OCI-LY7 (cell line): ENCODE results near the gene PIGL. TPM values are rescaled to one million over a fixed set of nuclear protein-coding genes. Genes with fewer than 3 reads are reported as not detected.

ENCODE experiments used
- BruUV-seq: library from RNA; stranded (reverse); fragments of 400-500 nt; replicated peaks from 2 replicates; lab custom pipeline; 2021; lab: Mats Ljungman, UMichigan
- CTCF ChIA-PET: fragments of 300-600 bp; sonication (Branson Sonifier 250); formaldehyde crosslinking; loops from one replicate; lab custom pipeline; 2022; ENCODE audit warnings: antibody characterized with exemption; ENCODE audit not compliant: unreplicated experiment; lab: Charles Lee
- POLR2A ChIA-PET: fragments of 300-600 bp; sonication (Branson Sonifier 250); formaldehyde crosslinking; loops from one replicate; lab custom pipeline; 2022; ENCODE audit warnings: antibody characterized with exemption; lab: Charles Lee
- DNase-seq: peaks from one replicate; pipeline ENCODE4 v3.0.0-alpha.2; 2015; ENCODE audit warnings: low spot score
- H2AFZ ChIP-seq: fragments of 200-600 bp; sonication (generic), shearing (Covaris generic); 2 replicates; pipeline ENCODE4 v1.6.1; 2014; ENCODE audit warnings: mild to moderate bottlenecking, antibody characterized with exemption, low read length, moderate library complexity
- H3K27ac ChIP-seq: fragments of 200-600 bp; sonication (generic); 2 replicates; pipeline ENCODE4 v1.5.1; 2014; ENCODE audit warnings: mixed run types, low read depth, mild to moderate bottlenecking, moderate library complexity, low read length, inconsistent platforms; ENCODE audit not compliant: poor library complexity, severe bottlenecking
- H3K36me3 ChIP-seq: fragments of 200-600 bp; sonication (generic); 2 replicates; pipeline ENCODE4 v1.6.1; 2014; ENCODE audit warnings: mild to moderate bottlenecking, antibody characterized with exemption, low read length, moderate library complexity, mixed read lengths; ENCODE audit not compliant: insufficient read depth
- H3K4me1 ChIP-seq: fragments of 200-600 bp; sonication (generic); 2 replicates; pipeline ENCODE4 v1.5.1; 2014; ENCODE audit warnings: mild to moderate bottlenecking, low read length; ENCODE audit not compliant: insufficient read depth, poor library complexity, severe bottlenecking
- H3K4me2 ChIP-seq: fragments of 200-600 bp; sonication (generic); 2 replicates; pipeline ENCODE4 v1.6.1; 2014; ENCODE audit warnings: mild to moderate bottlenecking, low read length
- H3K4me3 ChIP-seq: fragments of 200-600 bp; sonication (generic); 2 replicates; pipeline ENCODE4 v1.5.1; 2014; ENCODE audit warnings: mild to moderate bottlenecking, low read depth, low read length; ENCODE audit not compliant: poor library complexity, severe bottlenecking
- H3K79me2 ChIP-seq: fragments of 200-600 bp; sonication (generic); 2 replicates; pipeline ENCODE4 v1.6.1; 2016; ENCODE audit warnings: low read depth, mild to moderate bottlenecking, low read length, moderate library complexity, mixed read lengths; ENCODE audit not compliant: insufficient read depth
- H3K9me2 ChIP-seq: fragments of 200-600 bp; sonication (generic); 2 replicates; pipeline ENCODE4 v1.6.1; 2016; ENCODE audit warnings: mild to moderate bottlenecking, low read length, mixed read lengths; ENCODE audit not compliant: insufficient read depth
- H3K9me3 ChIP-seq: fragments of 200-600 bp; sonication (generic); 2 replicates; pipeline ENCODE4 v1.6.1; 2014; ENCODE audit warnings: mild to moderate bottlenecking, mixed run types, low read length, mixed read lengths
- H4K20me1 ChIP-seq: fragments of 200-600 bp; sonication (generic); 2 replicates; pipeline ENCODE4 v1.6.1; 2014; ENCODE audit warnings: mild to moderate bottlenecking, antibody characterized with exemption, low read length, moderate library complexity, mixed read lengths; ENCODE audit not compliant: insufficient read depth
- EZH2phosphoT487 ChIP-seq: fragments of 200-600 bp; sonication (generic); IDR thresholded peaks from 2 replicates; pipeline ENCODE4 v1.6.1; 2018; ENCODE audit warnings: low read depth, borderline replicate concordance, mild to moderate bottlenecking, mixed run types, antibody characterized with exemption, low read length, moderate library complexity, mixed read lengths
- intact Hi-C: fragments of 100-400 bp; cut with micrococcal nuclease; formaldehyde crosslinking; loops from one replicate; pipeline ENCODE4 v1.10.0; 2022; ENCODE audit not compliant: unreplicated experiment
- total RNA-seq, 2 experiments: library from RNA; depleted of rRNA in 1 of 2; stranded (reverse); fragments of >200 nt in 1 of 2; shearing (Covaris generic) in 1 of 2; gene quantifications; 2 replicates each; pipeline ENCODE4 v1.2.3, GENCODE V29; 2014 to 2022
- TF ChIP-seq, protein P1 (sequence below): fragments of 200-600 bp; sonication (generic); conservative IDR thresholded peaks from 2 replicates; pipeline ENCODE4 v1.5.1; 2014; ENCODE audit warnings: mild to moderate bottlenecking, antibody characterized with exemption, low read length, moderate library complexity, mixed read lengths

PIGL gene
- total RNA-seq, 2 experiments from 2014 or later, result 39.4 to 43.6 TPM

DNA sequence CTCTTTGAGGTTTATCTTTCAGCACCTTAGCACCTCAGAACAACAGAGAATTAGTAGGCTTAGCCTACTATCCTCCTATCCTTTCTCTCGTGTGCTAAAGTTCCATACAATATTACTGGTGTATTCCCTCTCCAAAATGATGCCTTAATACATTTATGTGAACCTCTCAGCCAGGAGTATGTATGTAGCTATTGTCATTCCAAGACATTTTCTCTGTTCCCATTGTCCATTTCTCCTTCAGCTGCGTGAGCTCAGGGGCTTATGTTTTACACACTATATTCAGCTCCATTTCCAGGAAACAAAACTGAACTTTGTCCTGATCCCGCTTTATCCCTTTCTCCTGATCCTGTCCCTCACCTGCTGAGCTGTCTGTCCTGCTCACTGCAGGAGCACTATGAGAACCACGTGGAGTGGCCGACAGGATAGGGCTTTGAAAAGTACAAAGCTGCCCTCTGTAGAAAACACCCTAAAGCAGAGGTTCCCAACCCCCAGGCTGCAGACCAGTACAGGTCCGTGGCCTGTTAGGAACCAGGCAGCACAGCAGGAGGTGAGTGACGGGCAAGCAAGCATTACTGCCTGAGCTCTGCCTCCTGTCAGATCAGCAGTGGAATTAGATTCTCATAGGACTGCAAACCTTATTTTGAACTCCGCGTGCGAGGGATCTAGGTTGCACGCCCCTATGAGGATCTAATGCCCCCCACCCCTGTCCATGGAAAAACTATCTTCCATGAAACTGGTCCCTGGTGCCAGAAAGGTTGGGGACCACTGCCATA is 80.5 kb downstream of the PIGL start:
- ChIA-PET CTCF (no interaction called here), POLR2A (no interaction called here)
- H3K4me3 ChIP-seq, result no peak overlapping the region
- no peak overlapping the region for H3K4me2 ChIP-seq
- no peak for DNase-seq
- intact Hi-C loops, result no loop called here
- BruUV-seq, result no TSS peak
- H3K36me3 ChIP-seq, result 0 out of 2 replicates have a peak, but pooled peaks cover 5% of the 10 kb centered on the region
- H3K4me1 ChIP-seq, result no peaks in the 10 kb centered on the region
- no peaks in the 10 kb centered on the region for H3K79me2 ChIP-seq
- H3K9me2 ChIP-seq, result no peaks in the 10 kb centered on the region
- H3K9me3 ChIP-seq, result no peaks in the 10 kb centered on the region
- TF ChIP-seq, protein P1, sequence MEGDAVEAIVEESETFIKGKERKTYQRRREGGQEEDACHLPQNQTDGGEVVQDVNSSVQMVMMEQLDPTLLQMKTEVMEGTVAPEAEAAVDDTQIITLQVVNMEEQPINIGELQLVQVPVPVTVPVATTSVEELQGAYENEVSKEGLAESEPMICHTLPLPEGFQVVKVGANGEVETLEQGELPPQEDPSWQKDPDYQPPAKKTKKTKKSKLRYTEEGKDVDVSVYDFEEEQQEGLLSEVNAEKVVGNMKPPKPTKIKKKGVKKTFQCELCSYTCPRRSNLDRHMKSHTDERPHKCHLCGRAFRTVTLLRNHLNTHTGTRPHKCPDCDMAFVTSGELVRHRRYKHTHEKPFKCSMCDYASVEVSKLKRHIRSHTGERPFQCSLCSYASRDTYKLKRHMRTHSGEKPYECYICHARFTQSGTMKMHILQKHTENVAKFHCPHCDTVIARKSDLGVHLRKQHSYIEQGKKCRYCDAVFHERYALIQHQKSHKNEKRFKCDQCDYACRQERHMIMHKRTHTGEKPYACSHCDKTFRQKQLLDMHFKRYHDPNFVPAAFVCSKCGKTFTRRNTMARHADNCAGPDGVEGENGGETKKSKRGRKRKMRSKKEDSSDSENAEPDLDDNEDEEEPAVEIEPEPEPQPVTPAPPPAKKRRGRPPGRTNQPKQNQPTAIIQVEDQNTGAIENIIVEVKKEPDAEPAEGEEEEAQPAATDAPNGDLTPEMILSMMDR, result no peak
- TF ChIP-seq EZH2phosphoT487, result no peak
- no peak overlapping the region for H2AFZ ChIP-seq
- no peaks in the 10 kb centered on the region for H4K20me1 ChIP-seq
- H3K27ac ChIP-seq, result no peak overlapping the region

DNA sequence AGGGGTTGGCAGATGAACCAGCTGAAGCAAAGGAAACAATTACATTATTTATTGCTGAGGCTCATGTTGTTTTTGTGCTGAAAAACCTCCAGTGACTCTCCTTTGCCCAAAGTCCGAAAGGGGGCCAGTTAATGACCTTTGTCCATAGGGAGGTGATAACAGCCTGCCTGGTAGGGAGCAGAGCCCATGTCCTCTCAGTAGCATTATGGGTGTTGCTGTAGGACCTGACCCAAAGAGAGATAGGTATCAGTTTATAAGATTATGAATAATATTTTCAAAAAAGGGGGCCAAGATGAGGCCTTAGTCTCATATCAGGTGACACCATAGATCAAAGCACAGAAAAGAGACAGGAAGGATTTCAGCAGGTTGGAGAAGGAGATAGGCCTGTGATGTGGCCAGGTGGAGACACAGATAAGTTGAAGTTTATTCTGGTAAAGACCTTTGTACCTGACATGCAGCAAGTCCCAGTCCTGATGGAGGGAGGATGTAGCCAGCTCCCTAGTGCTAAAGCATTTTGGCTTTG is 81.2 kb downstream of the PIGL start:
- POLR2A ChIA-PET, result interaction anchor here (1.0 kb wide), 1 partner anchor 144 kb away, joined by 3 read pairs; no protein-coding TSS in a partner anchor
- Histone ChIP-seq H3K9me2 (no peaks in the 10 kb centered on the region), H3K9me3 (no peaks in the 10 kb centered on the region), H3K79me2 (no peaks in the 10 kb centered on the region), H3K27ac (no peak overlapping the region), H3K4me3 (no peak overlapping the region), H3K4me1 (no peaks in the 10 kb centered on the region), H3K36me3 (no peaks in the 10 kb centered on the region), H3K4me2 (no peak overlapping the region), H2AFZ (no peak overlapping the region), H4K20me1 (no peaks in the 10 kb centered on the region)
- intact Hi-C loops, result no loop called here
- TF ChIP-seq, protein P1, result no peak
- no peak for TF ChIP-seq EZH2phosphoT487
- DNase-seq, result no peak
- no TSS peak for BruUV-seq
- CTCF ChIA-PET, result interaction anchor here (1.8 kb wide), 1 partner anchor 9 kb away, joined by 4 read pairs; no protein-coding TSS in a partner anchor

DNA sequence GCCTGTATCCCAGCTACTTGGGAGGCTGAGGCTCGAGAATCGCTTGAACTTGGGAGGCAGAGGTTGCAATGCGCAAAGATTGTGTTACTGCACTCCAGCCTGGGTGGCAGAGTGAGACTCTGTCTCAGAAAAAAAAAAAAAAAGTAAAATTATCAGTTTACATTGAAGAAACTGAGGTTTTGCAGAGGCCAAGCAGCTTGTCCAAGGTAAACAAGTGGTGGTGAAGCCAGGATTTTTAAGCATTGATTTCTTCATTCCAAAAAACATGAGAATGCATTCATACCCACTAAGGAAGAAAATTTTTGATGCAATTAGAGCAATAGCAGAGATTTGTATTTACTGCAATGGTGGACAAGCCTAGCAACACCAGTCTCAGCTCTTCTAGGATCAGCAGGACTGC is 83.5 kb downstream of the PIGL start:
- no peaks in the 10 kb centered on the region for H3K9me3 ChIP-seq
- ChIA-PET POLR2A (no interaction called here), CTCF (no interaction called here)
- no peak for DNase-seq
- H3K79me2 ChIP-seq, result no peaks in the 10 kb centered on the region
- H3K4me3 ChIP-seq, result no peak overlapping the region
- no peaks in the 10 kb centered on the region for H4K20me1 ChIP-seq
- no peaks in the 10 kb centered on the region for H3K4me1 ChIP-seq
- no peaks in the 10 kb centered on the region for H3K36me3 ChIP-seq
- BruUV-seq, result no TSS peak
- no peak overlapping the region for H2AFZ ChIP-seq
- H3K27ac ChIP-seq, result no peak overlapping the region
- H3K4me2 ChIP-seq, result no peak overlapping the region
- intact Hi-C loops, result no loop called here
- TF ChIP-seq EZH2phosphoT487, result no peak
- TF ChIP-seq, protein P1, result no peak
- no peaks in the 10 kb centered on the region for H3K9me2 ChIP-seq
